PC-9 (cell line): ENCODE results near the gene APOH. TPM values are rescaled to one million over a fixed set of nuclear protein-coding genes. Genes with fewer than 3 reads are reported as not detected.

Experiments
- BruUV-seq: library from RNA; stranded (reverse); fragments of 400-500 nt; replicated peaks from 2 replicates; lab custom pipeline; 2021; lab: Mats Ljungman, UMichigan
- CTCF ChIA-PET: fragments of 300-600 bp; sonication (Branson Sonifier 250); formaldehyde crosslinking; loops from one replicate; lab custom pipeline; 2022; ENCODE audit warnings: antibody characterized with exemption; lab: Charles Lee
- POLR2A ChIA-PET: fragments of 300-600 bp; sonication (Branson Sonifier 250); formaldehyde crosslinking; loops from one replicate; lab custom pipeline; 2022; ENCODE audit warnings: antibody characterized with exemption; ENCODE audit not compliant: unreplicated experiment; lab: Charles Lee
- DNase-seq, 2 experiments: peaks; one replicate each; pipeline versions ENCODE4 v3.0.0 to v3.0.0-alpha.2; 2015 to 2022; ENCODE audit warnings: mixed read lengths in 1 of 2
- H2AFZ ChIP-seq: fragments of 200-600 bp; sonication (generic); 2 replicates; pipeline ENCODE4 v1.8.1; 2017; ENCODE audit warnings: antibody characterized with exemption
- H3F3A ChIP-seq: fragments of 200-600 bp; sonication (generic); 2 replicates; pipeline ENCODE4 v1.8.1; 2017; ENCODE audit warnings: antibody characterized with exemption, mild to moderate bottlenecking, low read depth; ENCODE audit not compliant: insufficient read depth
- H3K27ac ChIP-seq: fragments of 200-600 bp; sonication (generic); 2 replicates; pipeline ENCODE4 v1.6.1; 2016; ENCODE audit warnings: mixed run types
- H3K27me3 ChIP-seq: fragments of 200-600 bp; sonication (generic); 2 replicates; pipeline ENCODE4 v1.6.1; 2016; ENCODE audit warnings: low read depth, mixed run types; ENCODE audit not compliant: insufficient read depth
- H3K36me3 ChIP-seq: fragments of 200-600 bp; sonication (generic); 2 replicates; pipeline ENCODE4 v1.6.1; 2016; ENCODE audit warnings: low read depth, mixed run types
- H3K4me1 ChIP-seq: fragments of 200-600 bp; sonication (generic); replicated peaks from 2 replicates; pipeline ENCODE4 v1.6.1; 2016; ENCODE audit warnings: mixed run types; ENCODE audit not compliant: insufficient read depth
- H3K4me2 ChIP-seq: fragments of 200-600 bp; sonication (generic); 2 replicates; pipeline ENCODE4 v1.6.1; 2017; ENCODE audit warnings: mixed run types
- H3K4me3 ChIP-seq: fragments of 200-600 bp; sonication (generic); 2 replicates; pipeline ENCODE4 v1.6.1; 2016; ENCODE audit warnings: mixed run types
- H3K79me2 ChIP-seq: fragments of 200-600 bp; sonication (generic); 2 replicates; pipeline ENCODE4 v1.6.1; 2017; ENCODE audit warnings: low read depth, mixed run types
- H3K9me2 ChIP-seq: fragments of 200-600 bp; sonication (generic); 2 replicates; pipeline ENCODE4 v1.8.1; 2017; ENCODE audit warnings: mild to moderate bottlenecking; ENCODE audit not compliant: insufficient read depth
- H3K9me3 ChIP-seq: fragments of 200-600 bp; sonication (generic); 2 replicates; pipeline ENCODE4 v1.8.1; 2016; ENCODE audit warnings: low read depth; ENCODE audit not compliant: insufficient read depth
- H4K20me1 ChIP-seq: fragments of 200-600 bp; sonication (generic); 2 replicates; pipeline ENCODE4 v1.8.1; 2017; ENCODE audit not compliant: insufficient read depth
- CTCF ChIP-seq: fragments of 200-600 bp; sonication (generic); conservative IDR thresholded peaks from 2 replicates; pipeline ENCODE4 v1.6.1; 2017; ENCODE audit warnings: mixed run types, antibody characterized with exemption, mild to moderate bottlenecking, moderate library complexity
- EZH2 ChIP-seq: fragments of 200-600 bp; sonication (generic); IDR thresholded peaks from 2 replicates; pipeline ENCODE4 v1.8.0; 2017; ENCODE audit warnings: antibody characterized with exemption, low read depth
- intact Hi-C: fragments of 100-400 bp; cut with micrococcal nuclease; formaldehyde crosslinking; loops from one replicate; pipeline ENCODE4 v1.10.0; 2022; ENCODE audit not compliant: unreplicated experiment
- total RNA-seq: library from RNA; stranded (reverse); gene quantifications from 2 replicates; pipeline ENCODE4 v1.2.3, GENCODE V29; 2021

The APOH gene
- total RNA-seq, 1 experiment from 2014 or later, result not detected

DNA sequence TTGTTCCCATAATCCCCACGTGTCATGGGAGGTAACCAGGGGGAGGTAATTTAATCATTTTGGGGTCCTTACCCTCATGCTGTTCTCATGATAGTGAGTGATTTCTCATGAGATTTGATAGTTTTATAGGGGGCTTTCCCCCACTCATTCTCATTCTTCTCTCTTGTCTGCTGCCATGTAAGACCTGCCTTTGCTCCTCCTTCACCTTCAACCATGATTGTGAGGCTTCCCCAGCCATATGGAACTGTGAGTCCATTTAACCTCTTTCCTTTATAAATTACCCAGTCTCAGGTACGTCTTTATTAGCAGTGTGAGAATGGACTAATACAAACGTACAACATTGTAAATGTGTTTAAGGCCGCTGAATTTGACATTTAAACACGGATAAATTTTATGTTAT is 35.5 kb upstream of the APOH start:
- ChIA-PET POLR2A (no interaction called here), CTCF (no interaction called here)
- Histone ChIP-seq H4K20me1 (no peaks in the 10 kb centered on the region), H3K4me1 (0 out of 2 replicates have a peak, but pooled peaks cover 4% of the 10 kb centered on the region), H3K4me3 (no peak overlapping the region), H3K79me2 (no peaks in the 10 kb centered on the region), H3K36me3 (no peaks in the 10 kb centered on the region), H3K4me2 (no peak overlapping the region), H2AFZ (no peak overlapping the region), H3K9me3 (0 out of 2 replicates have a peak, but pooled peaks cover 4% of the 10 kb centered on the region), H3K27ac (no peak overlapping the region), H3K9me2 (no peaks in the 10 kb centered on the region), H3F3A (0 out of 2 replicates have a peak, but pooled peaks cover 5% of the 10 kb centered on the region), H3K27me3 (no peaks in the 10 kb centered on the region)
- intact Hi-C loops, result no loop called here
- DNase-seq, result no peak
- no peak for TF ChIP-seq EZH2
- TF ChIP-seq CTCF, result no peak
- no TSS peak for BruUV-seq

DNA sequence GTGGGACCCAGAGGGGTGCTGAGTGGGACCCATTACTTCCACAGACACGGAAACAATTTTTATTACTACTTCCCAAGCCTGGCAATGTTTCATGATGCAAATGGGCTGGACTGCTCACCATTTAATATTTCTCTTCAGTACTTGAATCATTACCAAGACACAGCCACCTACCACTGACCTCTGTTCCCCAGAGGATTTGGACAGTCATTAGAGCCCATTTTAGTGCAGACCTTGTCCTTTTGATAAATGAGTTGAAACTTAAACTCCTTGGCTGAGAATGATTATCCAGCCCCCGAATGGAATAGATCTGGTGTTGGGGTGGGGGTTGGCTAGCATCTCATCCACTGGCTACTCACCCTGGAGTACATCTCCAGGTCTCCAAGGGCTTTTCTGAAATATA is 33.6 kb upstream of the APOH start:
- H3K9me2 ChIP-seq, result no peaks in the 10 kb centered on the region
- no peak overlapping the region for H3K4me3 ChIP-seq
- peaks cover 4% of the 10 kb centered on the region; the same call in 1 of the 2 replicates for H3K9me3 ChIP-seq
- BruUV-seq, result no TSS peak
- intact Hi-C loops, result no loop called here
- H3F3A ChIP-seq, result peaks cover 8% of the 10 kb centered on the region; the same call in 1 of the 2 replicates
- H3K27ac ChIP-seq, result no peak overlapping the region
- no peaks in the 10 kb centered on the region for H3K27me3 ChIP-seq
- no peaks in the 10 kb centered on the region for H3K36me3 ChIP-seq
- H3K4me2 ChIP-seq, result no peak overlapping the region
- no peaks in the 10 kb centered on the region for H4K20me1 ChIP-seq
- TF ChIP-seq EZH2 (no peak), CTCF (no peak)
- CTCF ChIA-PET, result no interaction called here
- DNase-seq, result no peak
- H2AFZ ChIP-seq, result no peak overlapping the region
- H3K79me2 ChIP-seq, result no peaks in the 10 kb centered on the region
- POLR2A ChIA-PET, result no interaction called here
- H3K4me1 ChIP-seq, result no peaks in the 10 kb centered on the region

GRCh38 chr17:66260688-66261087 is 31.5 kb upstream of the APOH start:
- Histone ChIP-seq H4K20me1 (no peaks in the 10 kb centered on the region), H3K4me3 (no peak overlapping the region), H3K4me1 (peaks cover 4% of the 10 kb centered on the region; the same call in 1 of the 2 replicates), H3K9me2 (no peaks in the 10 kb centered on the region), H3K9me3 (peaks cover 4% of the 10 kb centered on the region; the same call in 1 of the 2 replicates), H2AFZ (no peak overlapping the region), H3K79me2 (no peaks in the 10 kb centered on the region), H3K36me3 (no peaks in the 10 kb centered on the region), H3K4me2 (no peak overlapping the region), H3F3A (peaks cover 8% of the 10 kb centered on the region; the same call in 1 of the 2 replicates), H3K27ac (no peak overlapping the region), H3K27me3 (no peaks in the 10 kb centered on the region)
- POLR2A ChIA-PET, result no interaction called here
- TF ChIP-seq CTCF (no peak), EZH2 (no peak)
- DNase-seq, result no peak
- no TSS peak for BruUV-seq
- intact Hi-C loops, result no loop called here
- CTCF ChIA-PET, result interaction anchor here (0.5 to 0.7 kb wide), 2 partner anchors 72 to 243 kb away, joined by 3 to 5 read pairs; no protein-coding TSS in a partner anchor
